Midbrain (tissue), 1 donor: ENCODE data around the gene PCNX3.
"Not testable (repeated sequence)": the region's sequence is repeated elsewhere in the genome, so short reads cannot be mapped to it uniquely, and the experiment has no call there.

Experiments
- DNase-seq: peaks from one replicate; lab custom pipeline; 2025; lab: John Stamatoyannopoulos, UW

Gene PCNX3

DNA sequence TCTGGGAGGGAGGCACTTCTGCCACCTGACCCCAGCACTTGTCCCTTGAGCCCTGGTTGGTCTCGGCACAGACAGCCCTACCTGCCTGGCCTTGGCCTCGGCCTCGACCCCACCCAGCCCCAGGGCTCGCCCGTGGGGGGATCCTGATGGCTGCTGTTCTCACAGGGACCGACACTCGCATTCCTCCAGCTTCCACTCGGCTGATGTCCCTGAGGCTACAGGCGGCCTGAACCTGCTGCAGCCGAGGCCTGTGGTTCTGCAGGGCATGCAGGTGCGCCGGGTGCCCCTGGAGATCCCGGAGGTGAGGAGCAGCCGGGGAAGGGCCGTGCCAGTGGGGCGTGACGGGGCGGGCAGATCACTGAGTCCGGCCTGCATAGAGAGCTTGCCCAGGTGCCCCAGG, 5.1 kb downstream of the PCNX3 start:
- DNase-seq, result no peak

DNA sequence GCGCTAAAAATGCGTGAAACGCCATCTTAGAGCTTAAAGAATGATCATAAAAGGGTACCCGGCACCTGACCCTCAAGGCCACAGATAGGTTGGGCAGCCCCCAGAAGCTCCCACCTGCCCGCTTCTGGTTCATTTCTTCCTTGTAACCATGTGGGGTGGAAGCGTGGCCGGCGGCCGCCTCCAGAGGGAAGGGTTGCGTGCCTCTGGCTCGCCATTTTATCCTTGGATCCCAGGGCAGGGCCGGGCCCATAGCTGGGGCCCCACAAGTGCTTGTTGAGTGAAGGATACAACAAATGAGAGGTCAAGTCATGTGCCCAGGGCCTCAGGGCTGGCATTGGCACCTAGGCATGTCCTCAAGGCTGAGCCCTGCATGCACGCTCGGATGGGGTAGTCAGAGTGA, 5.9 kb downstream of the PCNX3 start:
- DNase-seq, result no peak

DNA sequence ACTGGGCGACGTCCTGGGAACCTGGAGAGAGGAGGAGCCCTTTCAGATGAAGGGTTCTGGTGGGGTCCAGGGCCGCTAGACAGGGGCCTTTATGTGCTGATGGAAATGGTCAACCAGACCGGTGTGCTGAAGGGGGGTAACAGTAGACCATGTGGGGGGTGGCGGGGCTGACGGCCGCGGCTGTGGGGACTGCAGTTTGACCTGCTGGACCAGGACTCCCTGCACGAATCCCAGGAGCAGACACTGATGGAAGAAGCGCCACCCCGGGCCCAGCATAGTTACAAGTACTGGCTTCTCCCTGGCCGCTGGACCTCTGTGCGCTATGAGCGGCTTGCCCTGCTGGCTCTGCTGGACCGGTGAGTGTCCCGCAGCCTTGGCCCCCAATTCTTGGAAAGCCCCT, 6.4 kb downstream of the PCNX3 start:
- no peak for DNase-seq

DNA sequence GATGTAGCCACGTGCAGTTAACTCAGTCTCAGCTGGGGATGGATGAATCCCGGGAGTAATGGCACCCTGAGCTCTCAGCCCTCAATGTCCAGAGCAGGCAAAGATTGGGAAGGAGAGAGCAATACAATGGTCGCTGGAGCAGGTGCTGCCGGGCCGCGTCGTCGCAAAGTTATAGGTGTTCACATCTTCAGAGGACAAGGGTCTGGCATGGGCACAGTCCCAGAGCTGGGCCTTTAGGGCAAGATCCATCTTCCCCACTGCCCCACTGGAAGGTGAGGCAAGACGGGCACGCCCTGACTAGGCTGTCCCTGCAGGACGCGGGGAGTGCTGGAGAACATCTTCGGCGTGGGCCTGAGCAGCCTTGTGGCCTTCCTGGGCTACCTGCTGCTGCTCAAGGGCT, 7.6 kb downstream of the PCNX3 start:
- DNase-seq, result no peak

DNA sequence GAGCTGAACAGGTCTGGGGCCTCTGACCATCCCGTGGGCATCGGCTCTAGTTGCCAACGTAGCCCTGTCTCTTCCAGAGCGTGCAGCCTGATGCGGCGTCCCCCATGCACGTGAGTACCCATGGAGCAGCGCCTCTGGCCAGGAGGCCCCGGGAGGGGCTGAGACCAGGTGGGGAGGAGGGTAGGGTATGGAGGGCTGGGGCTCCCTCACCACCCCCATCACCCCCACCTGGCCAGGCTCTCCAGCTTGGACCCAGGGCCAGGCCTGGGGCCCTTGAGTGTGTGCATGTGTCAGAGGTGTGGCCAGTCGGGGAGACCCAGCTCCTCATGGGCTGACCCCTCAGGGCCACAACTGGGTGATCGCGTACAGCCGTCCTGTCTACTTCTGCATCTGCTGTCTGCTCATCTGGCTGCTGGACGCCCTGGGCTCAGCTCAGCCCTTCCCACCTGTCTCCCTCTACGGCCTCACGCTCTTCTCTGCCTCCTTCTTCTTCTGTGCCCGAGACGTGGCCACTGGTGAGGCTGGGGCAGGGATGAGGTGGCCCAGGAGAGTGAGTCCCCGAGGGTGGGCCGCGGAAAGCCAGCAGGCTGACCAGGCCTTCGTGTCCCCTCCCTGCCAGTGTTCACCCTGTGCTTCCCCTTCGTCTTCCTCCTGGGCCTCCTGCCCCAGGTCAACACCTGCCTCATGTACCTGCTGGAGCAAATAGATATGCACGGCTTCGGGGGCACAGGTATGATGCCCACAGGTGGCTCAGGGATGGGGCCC, 8.5 kb downstream of the PCNX3 start:
- no peak for DNase-seq

DNA sequence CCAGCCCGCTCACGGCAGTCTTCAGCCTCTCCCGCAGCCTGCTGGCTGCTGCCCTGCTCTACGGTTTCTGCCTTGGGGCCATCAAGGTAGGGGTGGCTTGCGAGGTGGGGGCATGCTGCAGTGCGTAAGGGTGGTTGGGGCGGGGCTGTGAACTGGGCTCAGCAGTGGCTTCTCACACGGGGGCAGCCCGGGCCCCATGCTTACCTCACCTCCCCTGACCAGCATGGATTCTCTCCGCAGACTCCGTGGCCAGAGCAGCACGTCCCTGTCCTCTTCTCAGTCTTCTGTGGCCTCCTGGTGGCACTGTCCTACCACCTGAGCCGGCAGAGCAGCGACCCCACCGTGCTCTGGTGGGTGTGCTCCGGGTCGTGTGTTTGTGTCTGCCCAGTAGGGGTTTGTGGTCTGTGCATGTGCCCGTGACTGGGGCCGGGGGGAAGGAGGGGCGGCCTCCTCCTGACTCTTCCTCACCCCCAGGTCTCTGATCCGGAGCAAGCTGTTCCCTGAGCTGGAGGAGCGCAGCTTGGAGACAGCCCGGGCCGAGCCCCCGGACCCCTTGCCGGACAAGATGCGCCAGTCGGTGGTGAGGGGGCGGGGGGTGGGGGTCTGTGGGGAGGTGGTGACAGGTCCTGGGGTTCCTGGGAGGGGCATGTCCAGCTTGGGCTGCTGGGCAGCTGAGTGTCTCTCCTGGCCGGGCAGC, 9.5 kb downstream of the PCNX3 start:
- DNase-seq, result no peak

DNA sequence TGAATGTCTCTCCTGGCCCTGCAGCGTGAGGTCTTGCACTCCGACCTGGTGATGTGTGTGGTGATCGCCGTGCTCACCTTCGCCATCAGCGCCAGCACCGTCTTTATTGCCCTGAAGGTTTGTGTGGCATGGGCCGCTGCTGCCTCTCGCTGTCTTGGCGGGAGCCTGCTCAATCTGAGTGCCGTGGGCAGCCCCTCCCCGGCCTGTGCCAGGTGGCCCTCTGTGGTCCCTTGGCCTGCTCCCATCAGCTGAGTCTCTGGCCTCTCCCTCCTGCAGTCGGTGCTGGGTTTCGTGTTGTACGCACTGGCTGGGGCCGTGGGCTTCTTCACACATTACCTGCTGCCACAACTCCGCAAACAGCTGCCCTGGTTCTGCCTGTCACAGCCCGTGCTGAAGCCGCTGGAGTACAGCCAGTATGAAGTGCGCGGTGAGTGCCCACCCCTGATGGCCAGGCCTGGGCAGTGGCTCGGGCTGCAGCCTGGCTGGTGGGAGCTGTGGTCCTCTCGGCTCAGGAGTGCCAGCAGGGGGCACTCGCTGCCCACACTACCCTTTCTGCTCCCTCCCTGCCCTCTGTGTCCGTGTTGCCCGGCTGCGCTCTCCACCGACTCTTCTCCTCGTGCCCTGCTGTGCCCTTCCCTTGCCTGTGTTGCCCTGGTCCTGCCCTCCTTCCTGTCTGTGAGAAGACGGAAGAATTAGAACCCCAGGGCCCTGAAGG, 10.2 kb downstream of the PCNX3 start:
- DNase-seq, result peak; percentile 66

DNA sequence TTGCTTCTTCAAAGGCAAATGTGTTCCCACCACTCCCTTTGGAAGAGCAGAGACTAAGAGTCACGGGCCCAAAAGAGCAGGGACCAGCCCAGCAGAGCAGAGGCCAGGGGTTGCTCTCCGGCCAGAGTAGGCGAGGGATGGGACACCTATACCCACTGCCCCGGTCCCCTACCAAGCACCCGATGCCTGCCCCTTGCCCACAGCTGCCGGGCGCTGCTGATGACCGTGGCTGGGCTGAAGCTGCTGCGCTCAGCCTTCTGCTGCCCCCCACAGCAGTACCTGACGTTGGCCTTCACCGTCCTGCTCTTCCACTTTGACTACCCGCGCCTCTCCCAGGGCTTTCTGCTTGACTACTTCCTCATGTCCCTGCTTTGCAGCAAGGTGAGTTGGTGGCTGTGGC, 11.6 kb downstream of the PCNX3 start:
- no peak for DNase-seq

DNA sequence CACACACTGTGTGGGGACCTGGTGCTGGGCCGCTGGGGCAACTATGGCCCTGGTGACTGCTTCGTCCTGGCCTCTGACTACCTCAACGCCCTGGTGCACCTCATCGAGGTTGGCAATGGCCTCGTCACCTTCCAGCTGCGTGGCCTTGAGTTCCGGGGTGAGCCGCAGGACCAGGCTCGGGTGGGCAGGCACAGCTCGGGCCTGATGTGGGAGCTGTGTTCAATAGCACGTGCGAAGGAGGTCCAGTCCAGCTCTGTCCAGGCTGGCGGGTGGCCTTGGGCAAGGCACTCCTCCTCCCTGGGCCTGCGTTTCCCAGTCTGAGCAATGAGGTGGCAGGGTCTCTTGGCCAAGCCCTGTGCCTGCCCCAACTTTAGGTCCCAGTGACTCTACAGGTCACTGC, 14.0 kb downstream of the PCNX3 start:
- no peak for DNase-seq

DNA sequence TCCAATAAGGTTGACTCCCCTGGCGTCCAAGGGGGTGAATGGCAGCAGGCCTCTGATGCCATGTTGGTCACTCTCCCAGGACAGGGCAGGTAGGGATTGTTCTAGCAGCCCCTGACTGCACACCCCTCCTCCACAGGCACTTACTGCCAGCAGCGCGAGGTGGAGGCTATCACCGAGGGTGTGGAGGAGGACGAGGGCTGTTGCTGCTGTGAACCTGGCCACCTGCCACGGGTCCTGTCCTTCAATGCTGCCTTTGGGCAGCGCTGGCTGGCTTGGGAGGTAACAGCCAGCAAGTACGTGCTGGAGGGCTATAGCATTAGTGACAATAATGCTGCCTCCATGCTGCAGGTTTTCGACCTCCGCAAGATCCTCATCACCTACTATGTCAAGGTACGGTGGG, 14.6 kb downstream of the PCNX3 start:
- DNase-seq, result no peak

DNA sequence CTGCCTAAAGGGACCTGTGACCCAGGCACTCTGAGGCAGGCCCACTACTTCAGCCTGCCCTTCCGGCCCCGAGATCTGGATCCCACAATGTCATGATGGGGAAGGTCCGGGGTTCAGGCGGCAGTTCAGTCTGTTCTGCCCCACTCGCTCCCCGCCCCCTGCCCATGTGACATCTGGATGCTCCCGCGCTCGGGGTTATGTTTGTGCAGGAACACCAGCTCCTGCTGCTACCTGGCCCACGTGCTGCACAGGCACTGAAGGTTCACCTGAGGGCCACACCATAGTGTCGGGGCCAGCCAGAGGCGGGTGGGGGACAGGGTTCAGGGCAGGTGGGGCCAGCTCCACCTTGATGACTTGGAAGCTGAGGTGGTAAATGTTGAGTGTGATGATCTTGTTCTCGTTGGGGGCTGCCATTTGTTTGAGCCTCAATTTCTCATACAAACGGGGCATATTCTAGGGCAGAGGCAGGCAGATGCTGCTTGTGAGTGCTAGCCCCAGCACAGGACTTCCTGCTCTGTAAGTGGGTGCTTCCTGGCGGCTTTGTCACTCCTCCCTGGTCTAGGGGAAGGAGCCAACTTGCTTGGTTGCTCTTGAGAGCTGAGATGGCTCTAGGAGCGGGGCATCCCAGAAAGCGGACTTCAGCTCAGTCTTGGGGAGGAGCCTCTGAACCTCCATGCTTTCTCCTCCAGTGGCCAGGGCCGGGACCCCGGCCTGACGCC, 18.0 kb downstream of the PCNX3 start:
- DNase-seq, result no peak

DNA sequence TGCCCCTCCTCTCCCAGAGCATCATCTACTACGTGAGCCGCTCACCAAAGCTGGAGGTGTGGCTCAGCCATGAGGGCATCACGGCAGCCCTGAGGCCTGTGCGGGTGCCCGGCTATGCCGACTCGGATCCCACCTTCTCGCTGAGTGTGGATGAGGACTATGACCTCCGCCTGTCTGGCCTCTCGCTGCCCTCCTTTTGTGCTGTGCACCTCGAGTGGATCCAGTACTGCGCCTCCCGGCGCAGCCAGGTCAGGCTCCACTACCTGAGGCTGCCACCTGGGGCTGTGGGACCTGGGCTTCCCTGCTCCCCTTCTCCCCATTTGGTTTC, 18.5 kb downstream of the PCNX3 start:
- no peak for DNase-seq

DNA sequence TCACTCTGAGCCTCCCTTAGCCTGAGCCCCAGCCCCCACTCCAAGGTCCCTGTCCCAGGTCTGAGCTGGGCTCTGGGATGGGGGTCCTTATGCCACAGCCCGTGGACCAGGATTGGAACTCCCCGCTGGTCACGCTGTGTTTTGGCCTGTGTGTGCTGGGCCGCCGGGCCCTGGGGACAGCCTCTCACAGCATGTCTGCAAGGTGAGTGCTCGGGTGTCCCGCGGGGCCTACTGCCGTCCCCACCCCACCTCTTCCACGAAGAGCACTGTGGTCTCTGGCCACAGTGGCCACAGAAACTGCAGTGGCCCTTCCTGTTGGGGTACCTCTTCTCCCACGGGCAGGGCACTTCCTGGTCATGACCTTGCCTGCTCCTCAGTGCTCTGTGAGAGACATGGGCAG, 18.9 kb downstream of the PCNX3 start:
- DNase-seq, result no peak

DNA sequence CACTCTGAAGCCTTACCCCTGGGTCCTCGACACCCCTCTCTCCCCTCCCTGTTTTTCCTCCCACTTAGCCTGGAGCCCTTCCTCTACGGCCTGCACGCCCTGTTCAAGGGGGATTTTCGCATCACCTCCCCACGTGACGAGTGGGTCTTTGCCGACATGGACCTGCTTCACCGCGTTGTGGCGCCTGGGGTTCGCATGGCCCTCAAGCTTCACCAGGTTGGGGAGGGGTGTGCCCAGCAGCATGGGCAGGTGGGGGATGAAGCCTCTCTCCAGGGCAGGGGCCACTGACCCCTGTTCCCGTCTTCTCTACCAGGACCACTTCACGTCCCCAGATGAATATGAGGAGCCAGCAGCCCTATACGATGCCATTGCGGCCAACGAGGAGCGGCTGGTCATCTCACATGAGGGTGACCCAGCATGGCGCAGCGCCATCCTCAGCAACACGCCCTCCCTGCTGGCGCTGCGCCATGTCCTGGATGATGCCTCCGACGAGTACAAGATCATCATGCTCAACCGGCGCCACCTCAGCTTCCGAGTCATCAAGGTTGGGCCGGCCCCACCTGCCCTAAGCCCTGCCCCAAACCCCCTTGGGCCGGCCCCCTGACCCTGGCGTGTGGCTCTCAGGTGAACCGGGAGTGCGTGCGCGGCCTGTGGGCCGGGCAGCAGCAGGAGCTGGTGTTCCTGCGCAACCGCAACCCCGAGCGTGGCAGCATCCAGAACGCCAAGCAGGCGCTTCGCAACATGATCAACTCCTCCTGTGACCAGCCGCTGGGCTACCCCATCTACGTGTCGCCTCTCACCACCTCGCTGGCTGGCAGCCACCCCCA, 19.5 kb downstream of the PCNX3 start:
- DNase-seq, result no peak

DNA sequence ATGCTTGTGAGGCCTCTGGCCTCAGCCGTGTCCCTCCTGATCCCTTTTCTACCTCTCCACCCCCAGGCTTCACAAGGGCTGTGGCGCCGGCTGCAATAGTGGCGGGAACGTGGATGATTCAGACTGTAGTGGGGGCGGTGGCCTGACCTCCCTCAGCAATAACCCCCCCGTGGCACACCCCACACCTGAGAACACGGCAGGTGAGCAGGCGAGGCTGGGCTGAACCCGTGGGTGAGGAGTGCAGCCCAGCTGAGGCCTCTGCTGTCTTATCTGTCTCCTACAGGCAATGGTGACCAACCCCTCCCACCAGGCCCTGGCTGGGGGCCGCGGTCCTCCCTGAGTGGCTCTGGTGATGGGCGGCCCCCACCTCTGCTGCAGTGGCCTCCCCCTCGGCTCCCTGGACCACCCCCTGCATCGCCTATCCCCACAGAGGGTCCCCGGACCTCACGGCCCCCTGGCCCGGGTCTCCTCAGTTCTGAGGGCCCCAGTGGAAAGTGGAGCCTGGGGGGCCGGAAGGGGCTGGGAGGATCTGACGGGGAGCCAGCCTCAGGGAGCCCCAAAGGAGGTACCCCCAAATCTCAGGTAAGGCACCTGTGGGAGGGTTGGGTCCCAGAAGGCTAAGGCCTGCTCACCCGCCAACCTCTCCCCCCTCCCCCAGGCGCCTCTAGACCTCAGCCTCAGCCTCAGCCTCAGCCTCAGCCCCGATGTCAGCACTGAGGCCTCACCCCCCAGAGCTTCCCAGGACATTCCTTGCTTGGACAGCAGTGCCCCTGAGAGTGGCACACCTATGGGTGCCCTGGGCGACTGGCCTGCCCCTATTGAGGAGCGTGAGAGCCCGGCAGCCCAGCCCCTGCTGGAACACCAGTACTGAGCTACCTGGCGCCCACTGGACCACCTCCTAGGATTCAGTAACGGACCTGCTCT, 20.8 kb downstream of the PCNX3 start:
- no peak for DNase-seq

DNA sequence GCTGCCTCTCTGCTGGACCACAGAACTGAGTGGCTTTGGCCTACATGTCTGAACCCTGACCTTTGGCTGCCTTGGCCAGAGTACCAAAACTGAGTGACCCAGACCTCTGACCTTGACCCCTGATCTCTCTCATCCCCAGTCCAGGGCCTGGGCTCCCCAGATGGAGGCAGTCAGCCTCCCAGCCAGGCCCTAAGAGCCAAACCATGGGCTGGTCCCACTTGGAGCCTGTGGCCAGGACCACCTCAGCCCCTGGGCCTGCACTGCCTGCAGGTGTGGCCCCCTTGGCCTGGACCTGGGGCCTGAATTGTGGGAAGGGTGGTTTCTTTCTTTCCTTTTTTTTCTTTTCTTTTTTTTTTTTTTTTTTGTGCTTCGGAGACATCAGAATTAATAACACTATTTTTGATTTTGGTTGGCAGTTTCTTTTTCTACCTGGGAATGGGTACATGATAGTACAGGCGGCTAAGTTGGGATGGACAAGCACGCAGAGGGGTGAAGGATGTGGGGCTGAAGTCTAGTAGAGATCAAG, 21.5 kb downstream of the PCNX3 start:
- no peak for DNase-seq

DNA sequence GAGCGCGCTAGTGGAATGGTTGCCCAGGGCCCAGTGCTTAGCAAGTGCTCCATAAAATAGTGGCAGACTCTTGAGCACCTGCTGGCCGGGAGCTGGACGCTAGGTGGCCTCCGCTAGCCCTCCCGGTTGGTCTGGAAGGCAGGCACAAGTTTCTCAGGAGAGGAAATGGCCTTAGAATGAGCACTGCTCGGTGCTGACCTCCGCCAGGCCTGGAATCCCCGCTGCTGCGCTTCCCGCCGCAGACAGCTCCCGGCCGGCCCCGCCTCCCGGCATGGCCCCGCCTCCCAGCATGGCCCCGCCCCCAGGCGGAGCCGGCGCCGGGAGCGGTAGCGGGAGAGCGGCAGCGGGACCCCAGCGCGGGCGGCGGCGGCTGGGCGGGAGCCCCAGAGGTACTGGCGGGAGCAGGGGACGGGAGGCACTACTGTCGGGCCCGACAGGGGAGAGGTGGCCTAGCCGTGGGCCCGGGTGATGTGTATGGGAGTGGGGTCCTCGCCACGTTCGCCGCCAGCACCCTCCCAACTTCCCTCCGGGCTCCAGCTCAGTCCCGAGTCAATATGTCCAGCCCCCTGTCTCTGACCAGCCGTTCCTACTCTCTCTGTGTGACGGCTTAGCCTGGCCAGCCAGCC, 22.3 kb downstream of the PCNX3 start, which contains the start of gene SIPA1:
TSS of gene SIPA1 (plus strand) at position 308 of the 626 bp plus-strand sequence. CDS start 2,821 bp downstream, outside the sequence.
- peak; percentile 79 for DNase-seq

DNA sequence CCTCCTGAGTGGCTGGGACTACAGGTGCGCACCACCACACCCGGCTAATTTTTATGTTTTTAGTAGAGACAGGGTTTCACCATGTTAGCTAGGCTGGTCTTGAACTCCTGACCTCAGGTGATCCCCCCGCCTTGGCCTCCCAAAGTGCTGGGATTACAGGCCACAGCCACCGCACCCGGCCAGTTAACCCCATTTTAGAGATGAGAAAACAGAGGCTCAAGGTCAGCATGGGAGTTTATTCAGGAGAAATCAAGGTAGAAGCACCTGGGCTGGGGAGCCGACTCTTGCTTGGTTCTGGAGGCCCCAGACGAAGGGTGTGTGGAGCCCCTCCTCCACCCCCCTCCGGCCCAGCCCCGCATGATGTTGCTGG, 23.6 kb downstream of the PCNX3 start:
- not testable (repeated sequence) for DNase-seq

DNA sequence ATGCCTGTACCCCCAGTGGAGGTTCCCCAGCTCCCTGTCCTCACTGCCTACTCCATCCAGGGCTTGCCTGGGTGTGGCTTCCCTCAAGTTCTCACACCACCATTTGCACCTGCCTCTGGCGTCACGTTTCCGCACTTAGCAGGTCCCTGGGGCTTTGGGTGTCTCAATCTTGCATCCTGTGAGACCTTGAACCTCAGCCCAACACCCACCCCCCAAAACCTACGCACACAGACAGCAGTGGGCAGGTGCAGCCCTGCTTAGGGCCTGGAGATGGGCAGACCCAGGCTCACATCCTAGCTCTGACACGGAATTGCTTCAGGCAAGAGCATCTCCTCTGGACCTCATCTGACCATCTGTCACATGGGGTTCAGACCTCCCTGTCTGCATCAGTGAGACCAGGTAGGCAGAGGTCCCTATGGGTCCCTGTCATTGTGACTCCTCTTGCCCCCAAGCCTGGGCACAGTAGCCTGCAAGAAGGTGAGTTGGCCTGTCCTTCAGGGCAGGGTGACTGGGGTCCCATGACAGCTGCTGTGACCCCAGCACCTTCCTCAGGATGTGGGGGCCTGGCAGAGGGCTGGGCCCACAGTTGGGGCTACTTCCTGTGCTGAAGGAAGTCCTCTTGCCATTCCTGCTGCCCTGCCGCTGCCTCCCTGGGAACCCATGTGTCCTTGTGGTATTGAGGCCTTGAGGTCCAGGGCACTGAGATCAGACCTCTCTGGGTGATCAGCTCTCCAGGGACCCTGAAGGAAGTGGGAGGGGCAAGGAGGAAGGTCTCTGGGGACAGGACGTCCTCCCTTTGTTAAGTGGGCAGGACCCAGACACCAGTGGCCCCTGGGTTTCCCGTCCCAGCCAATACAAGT, 24.3 kb downstream of the PCNX3 start:
- DNase-seq, result peak; percentile 10
